NOMO-1 treated with dmso at 0.1 percent for 144 hours (cell line): Measurements from ENCODE around the gene ENOX1.

ENCODE experiments used
- DNase-seq: peaks from one replicate; lab custom pipeline; 2025; ENCODE audit not compliant: unreplicated experiment; lab: John Stamatoyannopoulos, UW

The ENOX1 gene

DNA sequence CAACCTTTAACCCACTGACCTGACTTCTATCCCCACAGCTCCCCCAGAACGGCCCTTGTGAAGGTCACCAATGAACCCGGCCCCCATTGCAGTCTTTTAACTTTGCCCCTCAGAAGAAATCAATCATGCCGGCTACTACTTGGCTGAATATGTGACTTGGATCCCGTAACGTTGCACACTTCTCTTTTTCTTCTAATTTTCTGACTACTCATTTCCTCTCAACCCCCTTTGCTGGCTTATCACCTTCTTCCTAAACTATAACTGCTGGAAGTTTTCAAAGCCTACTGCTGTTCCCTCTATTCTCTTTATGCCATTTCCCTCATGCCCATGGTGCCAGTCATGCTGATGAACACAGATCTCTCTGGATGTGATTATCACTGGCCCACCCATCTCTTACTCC is 395.7 kb downstream of the ENOX1 start:
- peak; percentile 80 for DNase-seq

GRCh38 chr13:43390619-43391018 is 396.2 kb downstream of the ENOX1 start:
- no peak for DNase-seq

- peak; percentile 13 for DNase-seq
Observed at GRCh38 chr13:43389983-43390382, 396.8 kb downstream of the ENOX1 start.

- DNase-seq = no peak
Observed at GRCh38 chr13:43389573-43389972, 397.2 kb downstream of the ENOX1 start.

GRCh38 chr13:43388282-43389034 is 398.3 kb downstream of the ENOX1 start:
- no peak for DNase-seq

GRCh38 chr13:43387880-43388279 is 398.9 kb downstream of the ENOX1 start:
- DNase-seq = no peak

- DNase-seq = no peak
Observed at GRCh38 chr13:43383498-43384165, 403.1 kb downstream of the ENOX1 start.

DNA sequence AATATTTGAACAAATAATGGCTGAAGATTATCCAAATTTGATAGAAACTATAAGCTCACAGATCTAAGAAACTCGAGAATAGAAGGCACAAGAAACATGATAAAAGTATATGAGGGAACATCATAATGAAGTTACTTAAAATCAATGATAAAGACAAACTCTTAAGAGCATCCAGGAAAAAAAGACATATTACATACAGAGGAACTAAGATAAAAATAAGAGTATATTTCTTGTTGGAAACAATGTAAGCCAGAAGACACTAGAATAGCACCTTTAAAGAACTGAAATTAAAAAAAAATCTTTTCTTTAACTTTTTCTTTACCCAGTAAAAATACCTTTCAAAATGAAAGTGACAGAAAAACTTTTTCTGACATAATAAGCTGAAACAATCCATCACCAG is 407.0 kb downstream of the ENOX1 start:
- DNase-seq = no peak

DNA sequence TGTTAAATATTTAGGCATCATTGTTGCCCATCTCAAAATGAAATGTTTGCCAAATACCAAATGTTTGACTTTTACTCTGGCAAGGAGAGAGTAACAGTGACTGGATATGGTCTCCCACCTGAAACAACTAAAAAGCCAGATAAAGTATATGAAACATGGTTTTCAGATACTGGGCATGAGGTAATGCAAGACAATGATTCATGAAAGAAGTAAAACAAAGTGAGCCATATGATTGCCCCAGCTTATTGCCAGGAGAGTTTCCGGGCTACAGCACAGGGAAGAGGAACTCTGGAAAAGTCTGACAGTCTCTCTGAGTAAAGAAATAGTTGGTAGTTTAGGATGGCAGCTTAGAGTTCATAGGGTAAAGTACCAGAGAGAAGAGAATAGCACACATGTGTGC is 408.8 kb downstream of the ENOX1 start:
- DNase-seq = no peak

- no peak for DNase-seq
Observed at GRCh38 chr13:43377149-43377548, 409.6 kb downstream of the ENOX1 start.

- DNase-seq = no peak
Observed at GRCh38 chr13:43376596-43376995, 410.2 kb downstream of the ENOX1 start.

DNA sequence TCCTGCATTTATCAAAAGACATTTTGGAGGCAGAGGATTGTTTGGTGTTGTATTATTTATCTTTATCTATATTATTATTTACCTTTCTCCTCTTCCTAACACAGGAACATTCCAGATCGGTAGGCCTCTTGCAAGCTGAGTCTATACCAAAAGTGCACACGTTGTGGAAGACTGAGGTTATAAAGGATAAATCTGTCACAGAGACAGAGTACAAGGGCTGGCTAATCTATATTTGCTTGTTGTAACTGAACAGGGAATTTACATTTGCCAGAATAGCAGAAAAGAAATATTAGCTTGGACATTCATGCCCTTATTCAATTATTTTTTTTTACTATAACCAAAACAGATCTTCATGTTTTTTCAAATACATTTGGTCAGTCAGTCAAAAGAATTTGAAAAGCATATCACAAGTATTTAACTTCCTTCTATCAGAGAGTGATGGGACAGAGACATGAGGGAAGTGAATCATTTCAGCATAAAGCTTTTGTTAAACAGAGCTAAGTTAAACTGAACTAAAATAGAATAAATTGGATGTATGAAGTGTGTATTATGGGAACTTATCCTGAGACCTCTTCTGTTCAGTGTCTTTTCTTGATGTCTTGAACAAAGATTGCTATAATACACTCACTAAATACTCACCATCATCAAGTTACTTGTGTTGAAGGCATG is 410.8 kb downstream of the ENOX1 start:
- DNase-seq = no peak

DNA sequence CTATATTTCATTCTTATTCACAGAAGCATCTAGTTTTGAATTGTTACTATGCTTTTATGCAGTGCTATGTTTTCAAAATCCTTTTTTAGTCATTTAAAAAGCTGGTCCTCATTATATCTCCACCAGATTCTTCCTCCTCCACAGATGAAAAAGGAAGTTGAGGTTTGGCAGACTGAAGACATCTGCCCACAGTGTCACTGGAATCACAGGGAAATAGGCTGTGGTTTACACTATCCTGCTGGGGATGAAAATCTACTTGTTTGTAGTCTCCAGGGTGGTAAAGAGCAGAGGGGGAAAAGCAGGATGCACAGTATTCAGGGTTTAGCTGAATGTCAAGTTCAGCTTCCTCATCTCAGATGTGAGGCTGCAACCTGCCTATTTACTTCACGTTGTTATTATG is 412.2 kb downstream of the ENOX1 start:
- peak; percentile 43 for DNase-seq

DNA sequence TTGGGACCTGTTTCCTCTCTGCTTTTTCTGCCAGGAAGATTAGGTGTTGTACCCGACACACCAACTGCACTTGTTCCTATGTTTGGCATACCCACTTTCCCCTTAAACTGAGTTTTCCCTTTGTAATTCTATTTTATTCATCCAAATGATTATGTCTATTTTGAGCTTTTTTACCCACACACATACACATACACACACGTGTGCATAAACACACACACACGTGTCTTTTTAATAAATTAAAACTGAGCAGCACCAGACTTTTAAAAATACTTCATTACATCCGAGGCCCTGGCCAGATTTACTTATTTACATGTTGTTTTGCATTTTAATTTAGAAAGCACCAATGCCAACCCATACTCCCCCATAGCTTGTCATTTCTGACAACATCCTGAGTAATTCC is 413.4 kb downstream of the ENOX1 start:
- DNase-seq = no peak

DNA sequence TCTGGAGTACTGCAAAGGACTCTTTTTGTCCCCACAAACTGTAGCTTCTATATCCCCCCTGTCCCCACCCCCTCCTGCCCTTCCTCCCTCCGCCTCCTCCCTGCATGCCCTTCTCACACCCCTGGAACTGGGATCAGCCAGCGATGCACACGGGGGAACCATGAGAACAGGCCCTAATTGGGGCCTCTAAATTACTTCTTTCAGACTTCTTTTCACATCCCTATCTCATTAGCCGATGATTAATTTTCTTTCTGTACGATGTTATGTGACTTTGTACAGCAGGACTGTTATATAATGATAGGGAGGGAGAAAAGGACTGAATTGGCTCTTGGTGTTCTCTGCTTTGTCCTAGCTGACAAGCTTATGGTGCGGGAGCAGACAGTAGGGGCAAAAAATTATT is 415.9 kb downstream of the ENOX1 start:
- DNase-seq = no peak

DNA sequence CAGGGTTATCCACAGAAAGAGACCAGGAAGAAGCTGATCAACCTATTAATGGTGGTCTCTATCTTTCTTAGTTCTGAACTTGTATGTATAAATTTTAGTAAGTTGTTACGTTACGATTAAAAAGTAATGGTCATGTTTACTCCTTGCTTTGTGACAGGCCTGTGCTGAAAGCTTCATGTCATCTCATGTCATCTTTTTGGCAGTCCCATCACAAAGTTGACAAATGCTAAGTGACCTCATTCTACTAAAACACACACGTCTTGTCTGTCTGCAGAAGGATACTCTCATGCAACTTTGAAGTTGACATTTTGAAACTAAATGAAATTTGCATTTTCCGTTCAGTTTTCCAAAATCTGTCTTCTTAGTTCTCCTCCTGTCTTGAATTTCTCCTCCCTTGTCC is 417.5 kb downstream of the ENOX1 start:
- no peak for DNase-seq

DNA sequence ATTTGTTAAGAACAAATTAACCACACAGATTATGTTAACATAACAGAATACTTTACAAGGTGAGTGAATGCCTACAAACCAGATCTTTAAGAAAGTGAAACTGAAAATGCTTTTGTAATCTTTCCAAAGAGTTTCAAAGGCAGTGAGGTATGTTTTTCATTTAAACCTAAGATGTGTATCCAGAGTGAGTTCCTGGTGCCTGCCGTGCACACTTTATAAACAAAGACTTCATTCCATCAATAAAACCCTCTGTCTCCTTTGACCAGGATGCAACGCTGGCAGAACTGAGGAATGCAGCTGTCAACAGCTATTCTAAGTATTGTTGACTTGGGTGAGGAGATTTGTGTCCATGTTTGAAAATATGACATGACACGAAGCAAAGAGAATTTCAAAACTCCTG is 418.8 kb downstream of the ENOX1 start:
- DNase-seq = no peak

DNA sequence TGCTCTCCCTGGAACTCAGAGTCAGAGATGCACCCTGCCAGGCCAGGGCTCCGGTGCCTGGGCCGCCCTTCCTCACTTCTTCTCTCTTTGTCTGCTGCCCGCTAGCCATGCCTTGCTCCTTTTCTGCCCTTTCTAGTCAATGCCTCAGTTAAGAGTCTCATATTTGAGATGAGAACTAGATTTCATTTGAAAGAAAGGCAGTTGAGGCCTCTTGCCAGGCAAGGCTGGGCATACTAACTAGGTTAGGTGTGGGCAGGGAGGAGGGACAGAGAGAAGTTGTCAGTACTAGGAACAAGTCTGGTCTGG is 421.8 kb downstream of the ENOX1 start:
- DNase-seq = no peak

DNA sequence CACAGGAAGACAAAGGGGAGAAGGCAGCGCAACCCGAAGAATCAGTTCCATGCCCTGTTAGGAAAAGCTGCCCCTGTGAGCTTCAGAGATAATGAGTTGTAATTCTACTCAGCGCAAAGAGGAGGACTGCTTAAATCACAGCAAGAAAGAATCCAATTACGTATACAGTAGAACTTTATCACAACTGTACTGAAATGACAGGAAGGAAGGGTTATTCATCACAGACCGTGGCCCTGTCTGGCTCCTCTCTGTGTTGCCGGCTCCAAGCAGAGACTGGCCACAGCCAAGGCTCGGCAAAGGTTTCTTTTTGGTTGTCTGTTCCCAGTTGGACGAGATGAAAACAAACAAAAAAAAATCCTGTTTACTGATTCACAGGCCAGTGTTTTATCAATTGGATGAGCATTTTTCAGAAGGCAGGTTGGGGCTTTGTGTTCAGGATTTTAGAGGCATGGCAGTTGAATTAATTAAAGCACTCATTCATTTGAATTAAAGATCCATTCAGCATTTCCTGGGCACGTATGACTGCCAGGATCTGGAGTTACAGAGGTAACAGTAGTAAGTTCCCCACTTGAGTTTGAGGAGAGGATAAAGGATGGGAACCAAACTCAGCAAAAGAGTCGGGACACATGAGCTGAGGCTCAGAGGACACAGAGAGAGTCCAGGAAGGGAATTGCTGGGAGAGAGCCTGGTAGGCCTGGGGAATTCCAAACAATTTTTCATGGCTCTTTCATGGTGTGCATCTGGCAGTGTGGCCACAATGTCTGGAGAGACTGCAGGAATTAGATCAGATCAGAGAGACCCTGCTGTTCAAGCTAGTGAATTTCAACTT is 422.3 kb downstream of the ENOX1 start:
- no peak for DNase-seq

GRCh38 chr13:43363156-43363953 is 423.4 kb downstream of the ENOX1 start:
- DNase-seq = no peak

- no peak for DNase-seq
Observed at GRCh38 chr13:43362556-43362955, 424.2 kb downstream of the ENOX1 start.
